PC-9 (cell line): ENCODE measurements around the gene TRIM69.

Experiments used
- CTCF ChIP-seq: fragments of 200-600 bp; sonication (generic); conservative IDR thresholded peaks from 2 replicates; pipeline ENCODE4 v1.6.1; 2017; ENCODE audit warnings: mixed run types, antibody characterized with exemption, mild to moderate bottlenecking, moderate library complexity
- EZH2 ChIP-seq: fragments of 200-600 bp; sonication (generic); IDR thresholded peaks from 2 replicates; pipeline ENCODE4 v1.8.0; 2017; ENCODE audit warnings: antibody characterized with exemption, low read depth

GRCh38 chr15:44780608-44781007 lies 44.3 kb downstream of the TRIM69 start:
- TF ChIP-seq EZH2 (no peak), CTCF (no peak)
